IPS-18c (cell line): ENCODE results near the gene NFIL3.
"Not testable (repeated sequence)": the region's sequence is repeated elsewhere in the genome, so short reads cannot be mapped to it uniquely, and the experiment has no call there.

Source experiments
- H3K4me3 ChIP-seq: 2 replicates; pipeline ENCODE4 v1.7.0; 2013; ENCODE audit warnings: low read depth, mild to moderate bottlenecking, low read length, moderate library complexity; ENCODE audit not compliant: insufficient read depth
- H3K9me3 ChIP-seq: one replicate; pipeline ENCODE4 v1.6.1; 2013; ENCODE audit warnings: mild to moderate bottlenecking, low read length, moderate library complexity; ENCODE audit not compliant: control insufficient read depth, insufficient read depth

Gene NFIL3, protein sequence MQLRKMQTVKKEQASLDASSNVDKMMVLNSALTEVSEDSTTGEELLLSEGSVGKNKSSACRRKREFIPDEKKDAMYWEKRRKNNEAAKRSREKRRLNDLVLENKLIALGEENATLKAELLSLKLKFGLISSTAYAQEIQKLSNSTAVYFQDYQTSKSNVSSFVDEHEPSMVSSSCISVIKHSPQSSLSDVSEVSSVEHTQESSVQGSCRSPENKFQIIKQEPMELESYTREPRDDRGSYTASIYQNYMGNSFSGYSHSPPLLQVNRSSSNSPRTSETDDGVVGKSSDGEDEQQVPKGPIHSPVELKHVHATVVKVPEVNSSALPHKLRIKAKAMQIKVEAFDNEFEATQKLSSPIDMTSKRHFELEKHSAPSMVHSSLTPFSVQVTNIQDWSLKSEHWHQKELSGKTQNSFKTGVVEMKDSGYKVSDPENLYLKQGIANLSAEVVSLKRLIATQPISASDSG

DNA sequence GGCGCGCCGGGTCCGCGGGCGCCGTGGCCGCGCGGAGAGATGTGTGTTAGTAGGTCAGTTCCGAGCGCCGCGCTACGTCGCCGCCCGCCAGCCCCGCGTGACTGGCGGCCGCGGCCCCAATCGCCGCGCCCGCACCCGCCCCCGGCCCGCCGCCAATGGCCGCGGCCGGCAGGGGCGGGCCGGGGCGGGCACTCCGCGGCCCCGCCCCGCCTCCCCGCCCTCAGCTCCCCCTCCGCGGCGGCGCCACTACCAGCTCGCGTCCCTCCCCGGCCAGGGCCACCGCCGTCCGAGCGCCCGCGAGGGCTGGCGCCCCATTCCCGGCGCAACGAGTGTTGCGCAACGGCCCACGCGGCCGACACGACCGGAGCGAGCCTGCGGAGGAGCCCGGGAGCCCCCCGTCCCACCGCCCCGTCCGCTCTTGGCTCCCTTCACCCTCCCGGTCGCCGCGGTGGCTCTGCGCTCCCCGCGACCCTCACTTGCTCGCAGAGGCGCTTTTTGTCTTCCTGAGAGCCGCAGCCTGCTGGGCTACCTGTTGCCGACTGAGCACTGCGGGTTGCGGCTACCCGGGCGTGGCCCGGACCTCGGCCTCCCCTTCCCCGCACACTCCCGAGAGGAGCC lies at the start of gene NFIL3:
NFIL3 (minus strand) TSS at position 48 of the 618 bp plus-strand sequence. CDS start 13,098 bp downstream, outside the sequence.
- Histone ChIP-seq H3K9me3 (peaks cover 2% of the 10 kb centered on the region), H3K4me3 (peak within 1 kb of the TSS; percentile 82)

DNA sequence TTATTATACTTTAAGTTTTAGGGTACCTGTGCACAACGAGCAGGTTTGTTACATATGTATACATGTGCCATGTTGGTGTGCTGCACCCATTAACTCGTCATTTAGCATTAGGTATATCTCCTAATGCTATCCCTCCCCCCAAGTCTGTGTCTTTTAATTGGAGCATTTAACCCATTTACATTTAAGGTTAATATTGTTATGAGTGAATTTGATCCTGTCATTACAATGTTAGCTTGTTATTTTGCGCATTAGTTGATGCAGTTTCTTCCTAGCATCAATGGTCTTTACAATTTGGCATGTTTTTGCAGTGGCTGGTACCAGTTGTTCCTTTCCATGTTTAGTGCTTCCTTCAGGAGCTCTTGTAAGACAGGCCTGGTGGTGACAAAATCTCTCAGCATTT lies 47.9 kb upstream of the NFIL3 start:
- H3K9me3 ChIP-seq, H3K4me3 ChIP-seq: not testable (repeated sequence)

DNA sequence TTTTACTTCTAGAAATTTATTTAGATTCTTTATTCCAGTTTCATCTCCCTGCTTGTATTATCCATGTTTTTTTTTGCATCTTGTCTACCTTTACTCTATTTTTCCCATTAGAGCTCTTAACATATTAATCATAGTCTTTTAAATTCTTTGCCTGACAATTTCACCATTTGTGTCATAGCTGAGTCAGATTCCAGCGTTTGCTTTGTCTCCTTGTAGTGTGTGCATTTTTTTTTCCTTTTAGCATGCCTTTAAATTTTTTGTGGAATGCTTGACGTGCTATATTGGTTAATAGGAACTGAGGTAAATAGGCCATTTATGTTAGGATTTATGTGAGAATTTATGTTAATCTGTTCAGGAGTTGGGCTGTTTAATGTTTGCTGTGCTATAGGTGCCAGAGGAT lies 41.8 kb upstream of the NFIL3 start:
- no peaks in the 10 kb centered on the region for H3K9me3 ChIP-seq
- H3K4me3 ChIP-seq, result no peak overlapping the region

DNA sequence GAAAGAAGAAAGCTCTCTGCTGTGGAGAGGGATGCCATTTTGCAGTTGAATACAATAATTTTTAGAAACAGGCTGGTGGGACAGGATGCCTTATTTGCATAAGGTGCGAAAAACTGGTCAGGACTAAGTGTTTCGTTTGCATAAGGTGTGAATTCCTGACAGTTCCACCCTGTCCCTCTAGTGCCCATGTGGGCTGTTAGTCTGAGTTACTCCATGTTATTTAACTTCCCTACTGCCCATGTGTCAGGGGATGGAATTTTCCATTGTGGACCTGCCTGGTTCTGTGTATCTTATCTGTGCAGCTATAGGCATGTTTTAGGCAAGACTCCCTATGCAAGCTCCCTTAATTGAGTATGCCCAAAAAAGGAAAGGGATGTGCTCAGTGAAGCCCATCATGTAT lies 35.3 kb upstream of the NFIL3 start:
- Histone ChIP-seq H3K4me3 (no peak overlapping the region), H3K9me3 (no peaks in the 10 kb centered on the region)

DNA sequence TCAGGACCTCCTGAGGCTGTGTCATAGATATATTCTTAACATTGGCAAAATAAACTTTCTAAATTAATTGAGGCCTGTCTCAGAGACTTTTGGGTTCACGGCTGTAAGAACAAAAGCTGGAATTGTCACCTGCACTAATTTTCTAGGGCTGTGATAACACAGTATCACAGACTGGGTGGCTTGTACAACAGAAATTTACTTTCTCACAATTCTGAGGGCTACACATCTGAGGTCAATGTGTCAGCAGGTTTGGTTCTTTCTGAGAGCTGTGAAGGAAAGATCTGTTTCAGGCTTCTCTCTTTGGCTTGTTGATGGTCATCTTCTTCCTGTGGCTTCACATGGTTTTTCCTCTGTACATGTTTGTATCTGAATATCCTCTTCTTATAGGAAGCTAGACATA lies 29.2 kb upstream of the NFIL3 start:
- H3K4me3 ChIP-seq, result no peak overlapping the region
- no peaks in the 10 kb centered on the region for H3K9me3 ChIP-seq

DNA sequence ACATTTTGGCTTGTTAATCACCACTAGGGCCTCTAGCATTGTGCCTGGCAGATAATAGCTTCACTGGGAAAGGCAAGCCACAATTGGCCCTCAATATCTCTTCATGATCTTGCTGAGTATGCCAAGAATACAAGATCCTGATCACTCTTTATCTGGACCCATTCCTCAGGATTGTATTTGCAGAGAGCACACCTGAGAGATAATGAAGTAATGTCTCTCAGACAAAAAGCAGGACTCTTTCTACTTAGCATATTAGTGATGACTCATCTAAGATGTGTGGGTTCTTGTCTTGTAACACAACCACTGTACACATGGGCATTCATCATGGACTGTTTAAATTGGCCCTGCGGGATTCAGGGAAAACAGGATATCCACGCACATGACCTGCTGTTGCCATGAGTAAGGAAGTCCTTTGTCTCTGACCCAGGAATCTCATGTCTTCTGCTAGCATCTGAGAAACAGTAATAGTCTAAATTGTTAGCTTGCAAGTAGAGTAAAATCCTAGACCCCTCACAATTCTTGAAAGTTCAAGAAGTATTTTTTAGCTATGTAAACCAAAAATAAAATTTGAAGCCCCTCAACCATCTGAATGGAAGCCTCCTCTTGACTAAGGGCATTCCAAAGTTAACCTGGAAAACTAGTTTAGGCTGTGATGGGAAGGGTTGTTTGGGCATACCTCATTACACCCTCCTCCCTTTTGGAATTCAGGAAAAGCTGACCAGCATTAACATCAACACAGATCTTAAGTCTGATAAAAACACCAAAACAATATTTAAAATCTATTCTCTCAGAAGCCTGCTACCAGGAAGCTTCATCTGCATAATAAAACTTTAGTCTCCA lies 28.0 kb upstream of the NFIL3 start:
- Histone ChIP-seq H3K4me3 (no peak overlapping the region), H3K9me3 (no peaks in the 10 kb centered on the region)

DNA sequence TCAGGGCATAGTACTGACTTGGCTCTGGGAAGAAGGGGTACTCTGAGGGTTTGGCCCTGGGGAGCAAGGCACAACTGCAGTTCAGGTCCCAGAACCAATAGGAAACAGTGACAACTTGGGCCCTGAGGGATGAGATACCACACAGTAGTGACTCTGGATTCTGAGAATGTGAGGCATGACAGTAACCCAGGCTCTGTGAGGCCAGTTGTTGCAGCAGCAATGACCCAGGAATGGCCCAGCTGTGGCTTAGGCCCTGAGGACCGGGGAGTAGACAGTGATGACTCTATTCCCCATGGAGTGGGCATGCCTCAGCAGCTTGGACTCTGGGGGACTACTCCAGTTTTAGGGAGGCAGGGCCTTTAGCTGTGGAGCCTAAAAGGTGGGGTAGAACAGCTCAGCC lies 21.5 kb upstream of the NFIL3 start:
- Histone ChIP-seq H3K4me3 (no peak overlapping the region), H3K9me3 (peaks cover 3% of the 10 kb centered on the region)

DNA sequence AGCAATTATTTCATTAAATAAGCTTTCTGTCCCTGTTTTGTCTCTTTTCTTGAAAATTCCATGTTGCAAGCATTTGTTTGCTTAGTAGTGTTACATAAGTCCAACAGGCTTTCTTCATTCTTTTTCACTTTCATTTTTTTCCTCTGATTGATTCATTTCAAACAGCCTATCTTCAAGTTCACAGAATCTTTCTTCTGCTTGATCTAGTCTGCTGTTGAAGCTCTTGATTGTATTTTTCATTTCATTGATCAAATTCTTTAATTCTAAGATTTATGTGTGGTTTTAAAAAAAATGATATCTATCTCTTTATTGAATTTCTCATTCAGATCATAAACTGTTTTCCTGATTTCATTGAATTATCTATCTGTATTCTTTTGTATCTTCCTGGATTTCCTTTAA lies 20.4 kb upstream of the NFIL3 start:
- Histone ChIP-seq H3K9me3 (peaks cover 3% of the 10 kb centered on the region), H3K4me3 (no peak overlapping the region)

DNA sequence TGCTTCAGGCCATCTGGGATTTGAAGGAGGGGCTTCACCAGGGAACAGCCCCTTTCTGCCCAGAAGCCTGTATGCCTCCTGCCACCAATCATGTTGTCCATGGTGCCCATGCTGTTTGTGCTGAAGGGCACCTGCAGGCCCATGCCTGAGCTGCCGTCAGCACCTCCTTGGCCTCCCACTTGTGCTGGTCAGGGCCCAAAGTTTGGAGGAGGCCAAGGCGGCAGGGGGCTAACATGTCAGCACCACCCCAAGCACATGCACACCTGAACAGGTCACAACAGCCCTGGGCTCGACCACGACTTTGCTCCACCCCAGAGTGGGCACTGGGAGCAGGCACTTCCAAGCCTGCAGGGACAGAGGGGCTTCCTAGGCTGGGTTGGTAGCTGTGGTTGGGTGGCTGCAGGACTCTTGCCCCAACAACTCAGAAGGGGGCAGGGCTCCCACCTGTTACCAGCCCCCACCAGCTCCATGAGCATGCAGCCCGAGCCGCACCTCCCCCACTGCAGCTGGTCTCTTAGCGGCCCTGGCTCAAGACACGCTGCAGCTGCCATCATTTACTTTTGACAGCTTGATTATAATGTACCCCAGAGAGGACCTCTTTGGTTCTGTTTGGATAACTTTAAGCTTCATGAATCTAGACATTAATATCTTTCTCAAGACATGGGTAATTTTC lies 19.8 kb upstream of the NFIL3 start:
- peaks cover 3% of the 10 kb centered on the region for H3K9me3 ChIP-seq
- no peak overlapping the region for H3K4me3 ChIP-seq

DNA sequence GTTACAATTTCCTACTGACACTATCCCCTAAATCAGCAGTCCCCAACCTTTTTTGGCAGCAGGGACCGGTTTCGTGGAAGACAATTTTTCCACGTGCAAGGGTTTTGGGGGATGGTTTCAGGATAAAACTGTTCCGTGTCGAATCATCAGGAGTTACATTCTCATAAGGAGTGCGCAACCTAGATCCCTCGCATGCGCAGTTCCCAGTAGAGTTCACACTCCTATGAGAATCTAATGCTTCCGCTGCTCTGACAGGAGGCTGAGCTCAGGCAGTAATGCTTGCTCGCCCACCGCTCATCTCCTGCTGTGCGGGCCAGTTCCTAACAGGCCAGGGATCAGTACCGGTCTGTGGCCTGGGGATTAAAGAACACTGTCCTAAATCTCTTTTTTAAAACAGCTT lies 13.2 kb upstream of the NFIL3 start:
- no peak overlapping the region for H3K4me3 ChIP-seq

DNA sequence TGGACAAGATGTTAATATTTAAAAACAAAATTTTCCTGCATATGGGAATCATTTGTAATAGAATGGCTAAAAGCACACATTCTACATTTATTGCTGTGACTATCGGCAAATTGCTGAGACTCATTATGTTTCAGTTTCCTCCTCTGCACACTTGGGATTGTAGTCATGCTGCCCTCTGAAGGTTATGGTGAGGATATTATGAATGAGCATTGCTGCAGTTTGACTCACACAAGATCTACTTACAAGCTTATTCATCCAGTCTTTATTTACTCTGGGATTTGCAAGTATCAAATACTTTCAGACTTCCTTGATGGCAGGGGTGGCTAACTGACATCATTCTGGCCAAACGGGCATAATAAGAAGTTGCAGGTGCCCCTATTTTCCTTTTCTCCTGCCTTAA lies 9.5 kb upstream of the NFIL3 start:
- Histone ChIP-seq H3K9me3 (no peaks in the 10 kb centered on the region), H3K4me3 (no peak overlapping the region)

More for the DNA sequence above, 13.2 kb upstream of the NFIL3 start:
- H3K9me3 ChIP-seq, result no peaks in the 10 kb centered on the region

DNA sequence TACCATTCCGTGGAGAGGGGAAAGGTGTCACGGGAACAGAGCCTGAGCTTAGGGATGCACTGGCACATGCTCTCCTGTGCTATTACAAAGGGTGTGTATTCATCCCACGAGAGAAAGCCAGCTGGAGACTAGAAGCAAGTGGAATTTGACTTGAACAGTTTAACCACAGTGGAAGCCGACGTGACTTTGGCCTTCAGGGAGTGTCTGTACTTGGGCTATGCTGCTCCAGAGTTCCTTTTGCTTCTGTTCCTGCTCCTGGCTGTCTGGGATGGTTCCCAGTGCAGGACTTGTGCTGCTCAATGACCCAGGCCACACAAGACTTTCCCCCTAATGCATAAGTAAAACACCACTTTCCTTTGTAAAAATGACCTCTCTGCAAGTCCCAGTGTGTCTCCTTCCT lies 7.9 kb upstream of the NFIL3 start:
- Histone ChIP-seq H3K9me3 (no peaks in the 10 kb centered on the region), H3K4me3 (peak overlapping the region; percentile 9; the same call in 1 of the 2 replicates)

DNA sequence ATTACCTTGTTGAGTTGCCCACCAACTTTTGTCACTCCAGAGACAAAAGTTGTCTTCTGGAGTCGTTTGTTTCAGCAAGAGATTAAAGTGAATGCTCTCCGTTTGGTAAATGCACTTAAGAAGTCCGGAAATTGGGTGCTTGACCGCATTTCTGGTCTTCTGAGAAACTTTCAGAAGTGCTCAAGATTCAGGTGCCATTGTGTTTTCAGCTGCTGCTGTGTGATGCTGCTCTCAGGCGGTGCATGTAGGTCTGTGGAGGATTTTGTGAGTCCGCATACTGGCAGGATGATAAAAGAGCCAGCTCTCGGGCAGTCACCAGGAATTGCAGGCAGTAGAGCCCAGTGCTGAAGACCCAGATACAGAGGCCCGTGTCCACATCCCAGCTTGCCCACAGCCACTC lies 5.9 kb upstream of the NFIL3 start:
- H3K4me3 ChIP-seq, result no peak overlapping the region
- H3K9me3 ChIP-seq, result no peaks in the 10 kb centered on the region

DNA sequence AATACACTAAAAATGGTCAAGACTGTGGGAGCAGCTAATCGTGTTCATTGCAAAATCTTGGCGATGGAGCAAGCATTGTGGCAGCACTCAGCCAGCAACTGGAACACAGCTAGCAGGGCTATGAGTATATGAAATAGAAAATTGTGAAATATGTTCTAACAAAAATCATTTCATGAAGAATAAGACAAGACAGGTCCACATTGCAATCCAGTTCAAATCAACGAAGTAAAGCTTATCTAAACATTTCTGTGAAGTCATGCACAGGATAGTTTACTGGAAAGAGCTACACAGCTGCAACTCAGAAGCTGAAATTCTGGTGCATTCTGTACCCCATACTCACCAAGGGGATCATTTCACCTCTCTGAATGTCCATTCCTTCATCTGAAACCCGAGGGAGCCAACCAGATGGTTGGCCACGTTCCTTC lies 5.3 kb upstream of the NFIL3 start:
- H3K9me3 ChIP-seq, result no peaks in the 10 kb centered on the region
- H3K4me3 ChIP-seq, result no peak overlapping the region

DNA sequence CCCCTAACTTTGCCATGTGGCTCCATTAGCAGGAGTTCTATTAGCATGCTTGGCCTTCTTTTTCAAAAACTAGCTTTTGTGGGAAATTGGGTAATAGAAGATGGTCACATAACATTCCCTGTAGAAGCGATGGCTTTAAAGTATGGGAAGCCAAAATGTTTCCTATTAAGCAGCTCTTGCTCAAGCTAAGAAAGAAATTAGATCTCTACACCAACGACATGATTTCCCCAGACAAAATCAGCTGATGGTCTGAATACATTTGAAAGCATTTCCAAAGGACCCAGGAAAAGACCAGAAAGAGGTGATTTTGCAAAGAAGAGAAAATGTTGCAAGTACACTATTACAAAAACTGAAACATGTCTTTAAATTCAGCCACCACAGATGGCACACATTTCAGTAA lies 4.8 kb upstream of the NFIL3 start:
- Histone ChIP-seq H3K9me3 (no peaks in the 10 kb centered on the region), H3K4me3 (no peak overlapping the region)

DNA sequence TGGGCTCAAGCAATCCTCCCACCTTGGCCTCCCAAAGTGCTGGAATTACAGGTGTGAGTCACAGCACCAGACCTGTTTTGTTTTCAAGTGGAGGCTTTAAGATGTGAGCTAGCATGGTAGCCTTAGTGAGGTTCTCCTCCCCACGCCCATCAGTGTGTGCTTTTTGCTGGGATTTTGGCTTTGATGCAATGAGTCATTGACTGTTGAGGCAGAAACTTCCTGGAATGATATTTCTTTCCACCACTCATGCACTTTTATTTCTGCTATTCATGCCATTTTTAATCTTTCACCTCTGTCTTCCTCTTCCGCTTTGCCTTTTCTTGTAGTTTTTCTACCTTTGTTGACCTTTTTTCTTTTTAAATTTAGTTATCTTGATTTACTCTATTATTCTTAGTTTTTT lies 4.2 kb upstream of the NFIL3 start:
- H3K9me3 ChIP-seq, result no peaks in the 10 kb centered on the region
- no peak overlapping the region for H3K4me3 ChIP-seq

DNA sequence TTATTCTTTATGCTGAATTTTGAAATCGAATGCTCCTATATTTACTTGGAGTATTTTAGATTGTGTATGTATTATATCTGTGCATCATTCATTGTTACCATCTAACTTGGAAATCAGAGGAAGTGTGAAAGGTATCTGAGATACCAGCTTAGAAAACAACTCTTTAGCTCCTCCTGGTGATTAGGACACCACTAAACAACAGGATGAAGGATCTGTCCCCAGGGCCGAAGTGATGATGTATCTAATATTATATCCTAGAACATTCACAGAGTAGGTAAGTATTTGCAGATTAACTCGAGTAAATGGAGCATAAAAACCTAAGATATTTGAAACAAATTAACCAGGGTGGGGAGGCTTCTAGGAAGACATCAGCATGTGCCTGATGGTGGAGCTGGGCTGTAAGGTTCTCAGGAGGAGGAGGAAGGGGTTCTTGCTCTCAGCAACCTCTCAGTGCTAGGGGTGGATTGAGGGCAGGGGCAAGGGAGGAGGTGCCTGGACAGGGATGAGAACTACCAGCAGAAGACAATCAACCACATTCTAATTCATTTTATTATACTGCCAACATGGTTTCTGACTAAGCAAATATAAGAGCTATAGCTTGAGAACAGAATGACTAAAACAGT lies 2.6 kb upstream of the NFIL3 start:
- Histone ChIP-seq H3K4me3 (no peak overlapping the region), H3K9me3 (no peaks in the 10 kb centered on the region)
